Suprapubic skin (tissue), 4 donors: ENCODE results near the gene EHD4. TPM values are rescaled to one million over a fixed set of nuclear protein-coding genes. Genes with fewer than 3 reads are reported as not detected.

ENCODE experiments used
- DNase-seq, 2 donors: peaks; one replicate each; pipeline ENCODE4 v3.0.0-alpha.2; 2019; ENCODE audit warnings: low spot score in 2 of 2
- H3K27ac ChIP-seq: fragments of 200-600 bp; sonication (generic); one replicate; pipeline ENCODE4 v1.5.1; 2019
- H3K27me3 ChIP-seq: fragments of 200-600 bp; sonication (generic); one replicate; pipeline ENCODE4 v1.5.1; 2019
- H3K36me3 ChIP-seq: fragments of 200-600 bp; sonication (generic); one replicate; pipeline ENCODE4 v1.5.1; 2019
- H3K4me1 ChIP-seq: fragments of 200-600 bp; sonication (generic); one replicate; pipeline ENCODE4 v1.5.1; 2019
- H3K4me3 ChIP-seq: fragments of 200-600 bp; sonication (generic); one replicate; pipeline ENCODE4 v1.5.1; 2019; ENCODE audit warnings: mild to moderate bottlenecking
- H3K9me3 ChIP-seq: fragments of 200-600 bp; sonication (generic); one replicate; pipeline ENCODE4 v1.5.1; 2019
- CTCF ChIP-seq, 2 donors: fragments of 200-600 bp in 1 of 2; fragments of 450-650 bp in 1 of 2; sonication (generic) in 1 of 2; IDR thresholded peaks; one replicate each; pipeline ENCODE4 v1.5.1; 2016 to 2019; ENCODE audit warnings: antibody characterized with exemption in 2 of 2, mild to moderate bottlenecking in 1 of 2, moderate library complexity in 1 of 2
- EP300 ChIP-seq: sonication (generic); formaldehyde crosslinking; IDR thresholded peaks from one replicate; pipeline ENCODE4 v1.6.1; 2017; ENCODE audit warnings: antibody characterized with exemption
- POLR2A ChIP-seq, 2 donors: fragments of 450-650 bp; IDR thresholded peaks; one replicate each; pipeline ENCODE4 v1.6.1; 2017; ENCODE audit warnings: antibody characterized with exemption in 2 of 2, mild to moderate bottlenecking in 2 of 2, moderate library complexity in 2 of 2
- POLR2AphosphoS5 ChIP-seq, 3 donors: sonication (generic); formaldehyde crosslinking; IDR thresholded peaks; one replicate each; pipeline ENCODE4 v1.6.1; 2017; ENCODE audit warnings: antibody characterized with exemption in 3 of 3
- WGBS: methylation state at CpG from one replicate; pipeline ENCODE4 v1.1.5; 2018; 5-methylcytosine and 5-hydroxymethylcytosine counted together
- total RNA-seq, 4 donors: library from RNA; depleted of rRNA; stranded (reverse); fragments of >200 nt; gene quantifications; one replicate each; pipeline ENCODE4 v1.1.0, GENCODE V29; 2016

Gene EHD4
- total RNA-seq, 4 donors from 2014 or later = 16.0 to 31.4 (median 20.9) TPM

- WGBS = 70% methylated on average over 5 of the region's 5 CpGs
- peak overlapping the region; percentile 31 for H3K27ac ChIP-seq
- peak in 1 of 2 donors; percentile 35 for DNase-seq
- no peaks in the 10 kb centered on the region for H3K27me3 ChIP-seq
- no peaks in the 10 kb centered on the region for H3K9me3 ChIP-seq
- no peak for TF ChIP-seq POLR2AphosphoS5 (IDR thresholded peaks at IDR 0.05)
- TF ChIP-seq POLR2A (IDR thresholded peaks at IDR 0.05) = no peak
- TF ChIP-seq CTCF (IDR thresholded peaks at IDR 0.05) = no peak
- TF ChIP-seq EP300 = no peak
- H3K4me1 ChIP-seq = peaks cover 62% of the 10 kb centered on the region
- H3K4me3 ChIP-seq = no peak overlapping the region
- H3K36me3 ChIP-seq = peaks cover 7% of the 10 kb centered on the region
Measured at GRCh38 chr15:41935566-41936020, 36.8 kb downstream of the EHD4 start.

GRCh38 chr15:41934843-41935242 is 37.5 kb downstream of the EHD4 start:
- Histone ChIP-seq H3K27ac (peak overlapping the region; percentile 72), H3K4me3 (no peak overlapping the region), H3K27me3 (no peaks in the 10 kb centered on the region), H3K36me3 (no peaks in the 10 kb centered on the region), H3K4me1 (peaks cover 69% of the 10 kb centered on the region), H3K9me3 (no peaks in the 10 kb centered on the region)
- no peak for DNase-seq
- 46% methylated on average over 4 of the region's 4 CpGs for WGBS
- TF ChIP-seq CTCF (IDR thresholded peaks at IDR 0.05) (no peak), EP300 (no peak), POLR2AphosphoS5 (IDR thresholded peaks at IDR 0.05) (no peak), POLR2A (IDR thresholded peaks at IDR 0.05) (no peak)

GRCh38 chr15:41933771-41934170 is 38.6 kb downstream of the EHD4 start:
- H3K4me3 ChIP-seq = no peak overlapping the region
- DNase-seq = no peak
- peak overlapping the region; percentile 72 for H3K27ac ChIP-seq
- no peaks in the 10 kb centered on the region for H3K27me3 ChIP-seq
- no peaks in the 10 kb centered on the region for H3K9me3 ChIP-seq
- H3K4me1 ChIP-seq = peaks cover 80% of the 10 kb centered on the region
- WGBS = 42% methylated on average over 10 of the region's 10 CpGs
- no peak for TF ChIP-seq EP300
- TF ChIP-seq CTCF (IDR thresholded peaks at IDR 0.05) = no peak
- no peak for TF ChIP-seq POLR2AphosphoS5 (IDR thresholded peaks at IDR 0.05)
- H3K36me3 ChIP-seq = no peaks in the 10 kb centered on the region

GRCh38 chr15:41933326-41933725 is 39.0 kb downstream of the EHD4 start:
- Histone ChIP-seq H3K4me1 (peaks cover 84% of the 10 kb centered on the region), H3K36me3 (no peaks in the 10 kb centered on the region), H3K27ac (peak overlapping the region; percentile 72), H3K4me3 (no peak overlapping the region), H3K27me3 (no peaks in the 10 kb centered on the region), H3K9me3 (no peaks in the 10 kb centered on the region)
- TF ChIP-seq POLR2A (IDR thresholded peaks at IDR 0.05) (no peak), POLR2AphosphoS5 (IDR thresholded peaks at IDR 0.05) (no peak), EP300 (no peak), CTCF (IDR thresholded peaks at IDR 0.05) (no peak)
- 59% methylated on average over 7 of the region's 7 CpGs for WGBS
- DNase-seq = no peak

- H3K9me3 ChIP-seq = no peaks in the 10 kb centered on the region
- H3K27ac ChIP-seq = peak overlapping the region; percentile 72
- H3K27me3 ChIP-seq = no peaks in the 10 kb centered on the region
- H3K4me1 ChIP-seq = peaks cover 90% of the 10 kb centered on the region
- no peak for TF ChIP-seq EP300
- TF ChIP-seq POLR2A (IDR thresholded peaks at IDR 0.05) = no peak
- TF ChIP-seq POLR2AphosphoS5 (IDR thresholded peaks at IDR 0.05) = no peak
- TF ChIP-seq CTCF (IDR thresholded peaks at IDR 0.05) = no peak
- H3K4me3 ChIP-seq = no peak overlapping the region
- H3K36me3 ChIP-seq = no peaks in the 10 kb centered on the region
- 62% methylated on average over 16 of the region's 16 CpGs for WGBS
- no peak for DNase-seq
Measured at GRCh38 chr15:41932511-41933289, 39.7 kb downstream of the EHD4 start.
